Kidney (tissue), 14 donors: Measurements from ENCODE around the gene IRGC. TPM values are rescaled to one million over a fixed set of nuclear protein-coding genes. Genes with fewer than 3 reads are reported as not detected.

ENCODE experiments used
- DNase-seq, 5 donors: peaks; one replicate each; pipeline ENCODE4 v3.0.0-alpha.2; 2013 to 2020
- FAIRE-seq: peaks from 2 replicates; lab custom pipeline; 2012; peaks lifted over from hg19 to GRCh38; lab: Jason Lieb, UNC
- H3K27ac ChIP-seq, 2 donors: one replicate each; pipeline ENCODE4 v1.7.0; 2013; ENCODE audit warnings: low read depth in 2 of 2, low read length in 2 of 2, inconsistent platforms in 1 of 2
- H3K27me3 ChIP-seq: one replicate; pipeline ENCODE4 v1.7.1; 2013; ENCODE audit warnings: low read length, inconsistent platforms; ENCODE audit not compliant: control insufficient read depth, insufficient read depth
- H3K36me3 ChIP-seq, 3 donors: one replicate each; pipeline versions ENCODE4 v1.7.0 to v1.7.1; 2013; ENCODE audit warnings: low read length in 3 of 3, control low read depth in 1 of 3, inconsistent platforms in 1 of 3; ENCODE audit not compliant: insufficient read depth in 3 of 3, control insufficient read depth in 2 of 3
- H3K4me1 ChIP-seq, 3 donors: one replicate each; pipeline versions ENCODE4 v1.7.0 to v1.7.1; 2013; ENCODE audit warnings: low read length in 3 of 3, inconsistent platforms in 1 of 3, low read depth in 1 of 3; ENCODE audit not compliant: control insufficient read depth in 2 of 3, insufficient read depth in 2 of 3
- H3K4me3 ChIP-seq, 3 donors: one replicate each; pipeline versions ENCODE4 v1.7.0 to v1.8.1; 2013; ENCODE audit warnings: low read length in 3 of 3, control low read depth in 1 of 3, inconsistent platforms in 1 of 3
- H3K9ac ChIP-seq, 3 donors: one replicate each; pipeline versions ENCODE4 v1.7.0 to v1.7.1; 2013; ENCODE audit warnings: low read length in 3 of 3, control low read depth in 1 of 3, inconsistent platforms in 1 of 3
- H3K9me3 ChIP-seq, 3 donors: one replicate each; pipeline versions ENCODE4 v1.7.0 to v1.7.1; 2013; ENCODE audit warnings: low read length in 3 of 3, control low read depth in 1 of 3, inconsistent platforms in 1 of 3; ENCODE audit not compliant: control insufficient read depth in 2 of 3, insufficient read depth in 1 of 3
- intact Hi-C: fragments of 100-400 bp; cut with DNase I; formaldehyde crosslinking; loops from one replicate; pipeline ENCODE4 v1.11.1; 2022
- polyA plus RNA-seq: library from polyadenylated mRNA; stranded (reverse); fragments of 350-450 nt; fragmentation: Illumina TruSeq; extraction: RNeasy Lipid Tissue Mini Kit (QIAGEN cat#74804); gene quantifications from one replicate; pipeline ENCODE4 v1.2.3, GENCODE V29; 2014; ENCODE audit warnings: low read depth, low replicate concordance; ENCODE audit not compliant: insufficient read depth
- total RNA-seq: library from RNA; stranded (reverse); fragmentation: NEBNext Ultra II Directional; extraction: Animal tissue kit (Norgen Biotek cat#: 25700); gene quantifications from one replicate; pipeline ENCODE4 v1.2.1, GENCODE V29; 2021
- TF ChIP-seq, protein P1 (sequence below): IDR thresholded peaks from 3 replicates; pipeline ENCODE4 v1.5.1; 2012; ENCODE audit warnings: mild to moderate bottlenecking, moderate library complexity, borderline replicate concordance; ENCODE audit not compliant: insufficient read depth; ENCODE audit errors: extremely low read depth
- donor health status: control.
- donor health status: control.
- donor health status: control.
- donor health status: control.
- donor health status: control.
- donor health status: DM: yes; HTN: yes; CAD: no.
- donor health status: Normal renal cell carcinoma (clear cell type).

IRGC gene
- total and polyA plus RNA-seq, 2 donors from 2014 or later, result not detected

DNA sequence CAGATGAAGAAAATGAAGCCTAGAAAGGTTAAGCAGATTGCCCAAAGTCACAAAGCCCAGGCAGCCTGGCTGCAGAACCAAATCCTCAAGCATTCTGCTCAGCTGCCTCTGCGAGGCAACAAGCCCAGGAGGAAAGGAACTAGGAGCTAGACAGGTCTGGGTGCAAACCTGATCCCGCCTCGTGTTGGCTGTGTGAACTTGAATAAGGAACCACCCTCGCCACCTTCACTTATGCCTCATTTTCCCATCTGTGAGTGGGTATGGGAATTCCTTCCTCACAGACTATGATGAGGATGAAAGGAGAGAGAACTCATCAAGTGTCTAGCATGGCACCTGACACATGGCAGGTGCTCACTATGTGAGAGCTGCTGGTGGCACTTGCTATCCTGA lies 32.3 kb downstream of the IRGC start:
- peaks cover 0 to 7% (median 0%) of the 10 kb centered on the region in 3 donors for H3K4me1 ChIP-seq
- TF ChIP-seq, protein P1, sequence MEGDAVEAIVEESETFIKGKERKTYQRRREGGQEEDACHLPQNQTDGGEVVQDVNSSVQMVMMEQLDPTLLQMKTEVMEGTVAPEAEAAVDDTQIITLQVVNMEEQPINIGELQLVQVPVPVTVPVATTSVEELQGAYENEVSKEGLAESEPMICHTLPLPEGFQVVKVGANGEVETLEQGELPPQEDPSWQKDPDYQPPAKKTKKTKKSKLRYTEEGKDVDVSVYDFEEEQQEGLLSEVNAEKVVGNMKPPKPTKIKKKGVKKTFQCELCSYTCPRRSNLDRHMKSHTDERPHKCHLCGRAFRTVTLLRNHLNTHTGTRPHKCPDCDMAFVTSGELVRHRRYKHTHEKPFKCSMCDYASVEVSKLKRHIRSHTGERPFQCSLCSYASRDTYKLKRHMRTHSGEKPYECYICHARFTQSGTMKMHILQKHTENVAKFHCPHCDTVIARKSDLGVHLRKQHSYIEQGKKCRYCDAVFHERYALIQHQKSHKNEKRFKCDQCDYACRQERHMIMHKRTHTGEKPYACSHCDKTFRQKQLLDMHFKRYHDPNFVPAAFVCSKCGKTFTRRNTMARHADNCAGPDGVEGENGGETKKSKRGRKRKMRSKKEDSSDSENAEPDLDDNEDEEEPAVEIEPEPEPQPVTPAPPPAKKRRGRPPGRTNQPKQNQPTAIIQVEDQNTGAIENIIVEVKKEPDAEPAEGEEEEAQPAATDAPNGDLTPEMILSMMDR, result no peak
- FAIRE-seq (no peak), DNase-seq (peak in 1 of 5 donors; percentile 25)
- H3K36me3 ChIP-seq, result peaks cover 4 to 33% (median 18%) of the 10 kb centered on the region in 3 donors
- intact Hi-C loops, result no loop called here
- no peaks in the 10 kb centered on the region for H3K27me3 ChIP-seq
- no peak overlapping the region for H3K9ac ChIP-seq
- H3K9me3 ChIP-seq, result no peaks in the 10 kb centered on the region
- H3K27ac ChIP-seq, result no peak overlapping the region
- no peak overlapping the region for H3K4me3 ChIP-seq

DNA sequence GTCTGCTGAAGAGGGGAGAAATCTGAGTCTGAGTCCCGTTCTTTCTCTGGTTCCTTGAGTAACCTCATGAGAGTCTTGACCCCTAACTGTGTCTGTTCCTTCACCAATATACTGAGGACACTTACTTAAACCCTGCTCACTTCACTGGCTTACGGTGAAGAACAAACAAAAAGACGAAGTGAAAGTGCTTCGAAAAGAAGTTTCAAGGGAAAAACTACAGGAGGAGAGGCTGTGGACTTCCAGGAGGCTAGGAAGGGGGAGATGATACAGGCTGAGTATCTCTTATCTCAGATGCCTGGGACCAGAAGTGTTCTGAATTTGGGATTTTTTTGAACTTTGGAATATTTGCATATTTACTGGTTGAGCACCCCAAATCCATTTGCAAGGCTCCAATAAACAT lies 32.8 kb downstream of the IRGC start:
- Histone ChIP-seq H3K4me3 (no peak overlapping the region), H3K27me3 (no peaks in the 10 kb centered on the region), H3K4me1 (peaks cover 0 to 10% (median under 1%) of the 10 kb centered on the region in 3 donors), H3K27ac (no peak overlapping the region), H3K9me3 (no peaks in the 10 kb centered on the region), H3K36me3 (peaks cover 4 to 32% (median 18%) of the 10 kb centered on the region in 3 donors), H3K9ac (no peak overlapping the region)
- TF ChIP-seq, protein P1, result no peak
- FAIRE-seq, result no peak
- intact Hi-C loops, result no loop called here
- DNase-seq, result no peak

DNA sequence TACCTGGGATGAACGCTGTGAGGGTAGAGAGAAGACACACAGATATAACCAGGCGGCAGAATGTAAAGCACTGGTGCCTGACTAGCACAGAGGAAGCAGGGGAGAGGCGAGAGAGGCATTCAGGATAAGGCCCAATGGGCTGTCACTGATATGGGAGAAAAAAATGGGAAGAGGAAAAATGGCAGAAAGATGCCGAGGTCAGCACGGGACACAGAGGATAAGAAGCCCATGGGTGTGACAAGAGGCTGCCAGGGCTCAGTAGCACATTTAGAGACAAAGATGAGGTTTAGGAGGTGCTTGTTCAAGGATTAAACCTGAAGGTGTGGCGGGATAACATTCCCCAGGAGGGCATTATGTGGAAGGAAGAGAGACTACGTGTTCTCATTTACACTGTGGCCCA lies 33.3 kb downstream of the IRGC start:
- TF ChIP-seq, protein P1, result no peak

DNA sequence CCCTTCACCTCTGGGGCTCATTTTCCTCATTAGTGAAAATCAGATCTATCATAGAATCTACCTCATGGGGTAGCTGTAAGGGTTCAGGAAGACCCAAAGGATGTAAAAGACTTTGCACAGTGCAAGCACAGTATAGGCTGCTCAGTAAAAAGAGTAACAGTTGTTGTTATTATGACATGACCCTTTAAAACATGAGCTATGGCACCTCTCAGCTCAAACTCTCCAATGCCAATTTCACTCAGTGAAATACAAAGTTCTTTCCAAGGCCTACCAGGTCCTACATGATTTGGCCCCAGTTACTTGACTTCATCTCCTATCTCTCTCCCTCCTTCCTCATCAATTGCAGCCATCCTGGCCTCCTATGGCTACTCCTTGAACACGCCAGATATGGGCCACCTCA lies 34.0 kb downstream of the IRGC start:
- Histone ChIP-seq H3K9ac (no peak overlapping the region), H3K4me1 (peaks cover 0 to 11% (median 4%) of the 10 kb centered on the region in 3 donors), H3K27me3 (no peaks in the 10 kb centered on the region), H3K27ac (no peak overlapping the region), H3K36me3 (peaks cover 3 to 28% (median 18%) of the 10 kb centered on the region in 3 donors), H3K4me3 (no peak overlapping the region), H3K9me3 (no peaks in the 10 kb centered on the region)
- intact Hi-C loops, result no loop called here
- DNase-seq (no peak), FAIRE-seq (no peak)
- TF ChIP-seq, protein P1, result no peak

More for the DNA sequence above, 33.3 kb downstream of the IRGC start:
- DNase-seq, result no peak
- Histone ChIP-seq H3K4me1 (peaks cover 0 to 11% (median 4%) of the 10 kb centered on the region in 3 donors), H3K4me3 (no peak overlapping the region), H3K9me3 (no peaks in the 10 kb centered on the region), H3K9ac (no peak overlapping the region), H3K36me3 (peaks cover 4 to 32% (median 18%) of the 10 kb centered on the region in 3 donors), H3K27ac (no peak overlapping the region), H3K27me3 (no peaks in the 10 kb centered on the region)
- intact Hi-C loops, result no loop called here
- no peak for FAIRE-seq
